ENCODE measurements around the gene DSCAML1.

DNA sequence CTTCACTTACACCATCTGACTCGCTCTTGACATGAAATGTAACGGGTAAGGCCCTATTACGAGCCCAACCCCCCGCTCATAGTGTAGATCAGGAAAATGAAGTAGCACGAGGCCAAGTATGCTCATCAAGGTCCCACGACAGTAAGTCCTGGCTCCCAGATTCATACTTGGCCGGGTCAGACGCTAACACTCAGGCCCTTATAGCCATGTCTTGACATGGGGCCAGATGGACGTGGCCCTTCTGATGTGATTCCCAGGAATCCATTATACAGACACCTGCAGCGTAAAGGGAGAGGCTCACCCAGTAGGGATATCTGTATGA lies 294.3 kb downstream of the DSCAML1 start:
- TF ChIP-seq POLR2A (IDR thresholded peaks at IDR 0.05) (no peak), CTCF (IDR thresholded peaks at IDR 0.05) (no peak), EP300 (IDR thresholded peaks at IDR 0.05) (no peak)

Data from tibial nerve (tissue), 4 donors.